ENCODE measurements around the gene ZFP2. TPM values are rescaled to one million over a fixed set of nuclear protein-coding genes. Genes with fewer than 3 reads are reported as not detected.

The ZFP2 gene
- total and polyA plus RNA-seq, 10 of the 15 experiments (the other 5 are each of a cell fraction or from before 2014, with no cell fraction given) = 0.08 to 0.26 (median 0.10) TPM; not detected in 7

DNA sequence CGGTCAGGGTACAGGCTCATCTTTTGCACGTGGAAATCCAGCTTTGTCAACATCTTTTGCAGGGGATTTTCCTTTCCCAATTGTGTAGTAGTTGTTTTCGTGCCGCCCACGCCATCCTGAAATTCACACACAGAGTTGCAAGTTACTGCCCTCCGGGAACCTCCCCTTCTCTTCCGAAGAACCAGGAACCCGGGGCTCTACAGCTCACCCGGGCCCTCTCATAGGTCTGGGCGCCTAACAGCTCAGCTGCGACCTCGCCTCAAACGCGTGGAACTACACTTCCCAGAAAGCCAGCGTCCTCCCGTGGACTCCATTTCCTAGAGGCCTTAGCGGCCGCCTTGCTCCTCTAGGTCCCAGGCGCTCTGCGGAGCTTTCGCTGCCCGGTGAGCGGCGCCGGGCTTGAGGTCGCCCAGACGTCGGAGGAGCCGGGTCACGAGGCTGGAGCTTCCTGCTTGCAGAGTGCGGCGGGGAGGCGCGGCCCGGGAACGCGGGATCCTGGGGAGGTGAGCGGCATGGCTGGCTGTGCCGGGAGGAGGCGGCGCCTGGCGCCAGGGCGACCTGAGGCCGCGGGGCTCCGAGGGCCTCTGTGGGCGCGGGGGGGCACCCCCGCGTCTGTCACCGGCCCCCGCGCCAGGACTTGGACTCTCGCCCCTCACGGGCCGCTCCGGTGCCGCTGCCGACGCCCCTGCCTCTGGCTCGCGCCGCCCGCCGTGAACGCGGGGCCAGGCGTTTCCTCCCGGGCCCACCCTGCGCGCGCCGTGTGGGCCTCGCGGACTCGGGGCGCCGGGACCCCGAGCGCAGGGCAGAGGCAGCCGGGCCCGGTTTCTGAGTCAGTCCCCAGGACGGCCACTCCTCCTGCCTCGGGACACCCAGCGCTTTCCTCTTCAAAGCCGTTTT is 35.8 kb upstream of the ZFP2 start, which contains the start of gene ZNF354B:
Gene ZNF354B, plus strand, starts transcription at position 329 of the 897 bp plus-strand sequence. CDS start 1,095 bp downstream, outside the sequence.
- no peaks in the 10 kb centered on the region for H3K36me3 ChIP-seq (ENCODE audit: control insufficient read depth in 2 of 2, insufficient read depth in 2 of 2, low read length in 1 of 2)
- H3K9me3 ChIP-seq (replicated peaks; ENCODE audit: control insufficient read depth, insufficient read depth, low read length) = no peaks in the 10 kb centered on the region; the same call in 2 of the 3 replicates
- no TSS peak for BruUV-seq (replicated peaks)
- no peaks in the 10 kb centered on the region for H3K27me3 ChIP-seq (replicated peaks in 1 of 2; ENCODE audit: control insufficient read depth in 2 of 2, insufficient read depth in 2 of 2, low read length in 1 of 2)
- H3K4me3 ChIP-seq = peak within 1 kb of the TSS; percentile 73
- peak within 1 kb of the TSS; percentile 35 for H2AFZ ChIP-seq (ENCODE audit: control insufficient read depth, low read depth, low read length)
- intact Hi-C loops (cut with micrococcal nuclease; ENCODE audit: unreplicated experiment) (loop anchor here (1.0 to 10.0 kb wide), 2 partner anchors 130 to 235 kb away; partner anchors contain the start of genes CLK4 and ZNF354A), in situ Hi-C loops (cut with MboI) (no loop called here)
- no peaks in the 10 kb centered on the region for H3K4me1 ChIP-seq (ENCODE audit: control insufficient read depth, insufficient read depth, low read length)
- ChIA-PET POLR2A (interaction anchor here (1.2 kb wide), 1 partner anchor 129 kb away, joined by 5 read pairs; the partner anchor contains the start of gene ZNF354A), SMC1A (ENCODE audit: uncharacterized antibody, unreplicated experiment) (interaction anchor here (0.7 to 1.9 kb wide), 3 partner anchors 15 to 237 kb away, joined by 3 to 9 read pairs (median 3); partner anchors contain the start of gene ZNF354A), RAD21 (ENCODE audit: unreplicated experiment) (interaction anchor here (0.7 to 1.2 kb wide), 2 partner anchors 14 to 129 kb away, joined by 3 to 17 read pairs; partner anchors contain the start of gene ZNF354A), CTCF (interaction anchor here (0.5 to 1.8 kb wide), 4 partner anchors 21 to 634 kb away, joined by 3 to 13 read pairs (median 3); partner anchors contain the start of genes PHYKPL and ZNF354A)
- peak within 1 kb of the TSS; percentile 17; the same call in 1 of the 2 replicates for H3K4me2 ChIP-seq (ENCODE audit: control insufficient read depth, insufficient read depth)
- WGBS (ENCODE audit: insufficient coverage, insufficient replicate concordance, low lambda C conversion rate, missing lambda C conversion rate) = 2% methylated on average over 55 of the region's 86 CpGs
- peak; percentile 76 for DNase-seq (ENCODE audit: low read depth, low spot score)
- FAIRE-seq = peak; percentile 97
- H3K9ac ChIP-seq (ENCODE audit: control insufficient read depth, insufficient read depth, low read length) = peak within 1 kb of the TSS; percentile 46; the same call in 1 of the 2 replicates
- no peaks in the 10 kb centered on the region for H4K20me1 ChIP-seq (ENCODE audit: control insufficient read depth, insufficient read depth)
- H3K79me2 ChIP-seq (ENCODE audit: control insufficient read depth, insufficient read depth, low read length) = no peaks in the 10 kb centered on the region
- H3K27ac ChIP-seq (ENCODE audit: control insufficient read depth, insufficient read depth) = 0 out of 2 replicates have a peak within 1 kb of the TSS, but pooled peaks have one; percentile 4
- peak; percentile 98 for ATAC-seq
- TF ChIP-seq, protein P1, sequence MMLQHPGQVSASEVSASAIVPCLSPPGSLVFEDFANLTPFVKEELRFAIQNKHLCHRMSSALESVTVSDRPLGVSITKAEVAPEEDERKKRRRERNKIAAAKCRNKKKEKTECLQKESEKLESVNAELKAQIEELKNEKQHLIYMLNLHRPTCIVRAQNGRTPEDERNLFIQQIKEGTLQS (IDR thresholded peaks at IDR 0.05; ENCODE audit: borderline replicate concordance, extremely low read depth, low read depth, low read length) = 0 out of 2 replicates have a peak, but pooled peaks have one; percentile 20
- TF ChIP-seq SIN3A (IDR thresholded peaks at IDR 0.05; ENCODE audit: low read depth, low read length) (no peak), TCF7 (IDR thresholded peaks at IDR 0.05; ENCODE audit: borderline replicate concordance) (no peak), CTCF (IDR thresholded peaks at IDR 0.05 in 2 of 3, conservative IDR thresholded peaks at IDR 0.05 in 1 of 3; ENCODE audit: control insufficient read depth in 2 of 3, extremely low read depth in 1 of 3, insufficient read depth in 1 of 3, low read depth in 3 of 3, low read length in 3 of 3) (peak in 2 of 3 experiments; percentile 6 to 10; a peak in 1 of 6 replicates), CREB1 (IDR thresholded peaks at IDR 0.05; ENCODE audit: low read depth) (peak; percentile 67; the same call in 1 of the 2 replicates), EGR1 (IDR thresholded peaks at IDR 0.05; ENCODE audit: borderline replicate concordance in 1 of 2, low read depth in 2 of 2, low read length in 2 of 2) (peak in 1 of 2 experiments; percentile 62; a peak in 1 of 3 replicates), POLR2A (IDR thresholded peaks at IDR 0.05; ENCODE audit: low read depth, low read length) (peak; percentile 87), NR2F1 (conservative IDR thresholded peaks at IDR 0.05) (peak; percentile 68), DPF2 (IDR thresholded peaks at IDR 0.05) (peak; percentile 77), ZZZ3 (IDR thresholded peaks at IDR 0.05; ENCODE audit: control insufficient read depth, insufficient read length, low read depth) (no peak), NKRF (conservative IDR thresholded peaks at IDR 0.05) (peak; percentile 77), NBN (IDR thresholded peaks at IDR 0.05) (peak; percentile 32; the same call in 1 of the 2 replicates), TARDBP (IDR thresholded peaks at IDR 0.05; ENCODE audit: borderline replicate concordance) (peak; percentile 83), NFYB (IDR thresholded peaks at IDR 0.05; ENCODE audit: insufficient read depth, low read depth, low read length) (0 out of 2 replicates have a peak, but pooled peaks have one; percentile 41), IKZF1 (conservative IDR thresholded peaks at IDR 0.05) (peak; percentile 97), HDAC6 (IDR thresholded peaks at IDR 0.05; ENCODE audit: unreplicated experiment) (peak; percentile 27)
- TF ChIP-seq, protein P2, sequence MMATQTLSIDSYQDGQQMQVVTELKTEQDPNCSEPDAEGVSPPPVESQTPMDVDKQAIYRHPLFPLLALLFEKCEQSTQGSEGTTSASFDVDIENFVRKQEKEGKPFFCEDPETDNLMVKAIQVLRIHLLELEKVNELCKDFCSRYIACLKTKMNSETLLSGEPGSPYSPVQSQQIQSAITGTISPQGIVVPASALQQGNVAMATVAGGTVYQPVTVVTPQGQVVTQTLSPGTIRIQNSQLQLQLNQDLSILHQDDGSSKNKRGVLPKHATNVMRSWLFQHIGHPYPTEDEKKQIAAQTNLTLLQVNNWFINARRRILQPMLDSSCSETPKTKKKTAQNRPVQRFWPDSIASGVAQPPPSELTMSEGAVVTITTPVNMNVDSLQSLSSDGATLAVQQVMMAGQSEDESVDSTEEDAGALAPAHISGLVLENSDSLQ (IDR thresholded peaks at IDR 0.05) = peak; percentile 47

All from GM12878 (cell line).